ENCODE data around the gene TBC1D3.
"Not testable (repeated sequence)": the region's sequence is repeated elsewhere in the genome, so short reads cannot be mapped to it uniquely, and the experiment has no call there.

The TBC1D3 gene

GRCh38 chr17:38192455-38192854, at the start of gene TBC1D3:
TBC1D3 (minus strand) TSS chr17:38192555; CDS start chr17:38191029, 1,526 bp downstream.
- not testable (repeated sequence) for H3K36me3 ChIP-seq (ENCODE audit: control insufficient read depth, insufficient read depth, low read length); H3K4me3 ChIP-seq (ENCODE audit: low read length); H3K9ac ChIP-seq (ENCODE audit: low read length)

GRCh38 chr17:38232790-38233189, 40.4 kb upstream of the TBC1D3 start:
- not testable (repeated sequence) for H3K4me3 ChIP-seq (ENCODE audit: low read length)

More at GRCh38 chr17:38192455-38192854, at the start of gene TBC1D3:
- not testable (repeated sequence) for H3K27me3 ChIP-seq (ENCODE audit: control insufficient read depth, insufficient read depth, low read length); H3K4me1 ChIP-seq (ENCODE audit: control insufficient read depth, insufficient read depth, low read length); H3K9me3 ChIP-seq (ENCODE audit: control insufficient read depth, low read length)

GRCh38 chr17:38225844-38226495, 33.6 kb upstream of the TBC1D3 start:
- H3K4me1 ChIP-seq (ENCODE audit: control insufficient read depth, insufficient read depth, low read length); H3K9me3 ChIP-seq (ENCODE audit: control insufficient read depth, low read length); H3K27me3 ChIP-seq (ENCODE audit: control insufficient read depth, insufficient read depth, low read length); H3K36me3 ChIP-seq (ENCODE audit: control insufficient read depth, insufficient read depth, low read length); H3K4me3 ChIP-seq (ENCODE audit: low read length); H3K9ac ChIP-seq (ENCODE audit: low read length): not testable (repeated sequence)

More at GRCh38 chr17:38232790-38233189, 40.4 kb upstream of the TBC1D3 start:
- H3K4me1 ChIP-seq (ENCODE audit: control insufficient read depth, insufficient read depth, low read length); H3K9ac ChIP-seq (ENCODE audit: low read length); H3K9me3 ChIP-seq (ENCODE audit: control insufficient read depth, low read length); H3K36me3 ChIP-seq (ENCODE audit: control insufficient read depth, insufficient read depth, low read length); H3K27me3 ChIP-seq (ENCODE audit: control insufficient read depth, insufficient read depth, low read length): not testable (repeated sequence)

GRCh38 chr17:38220867-38221266, 28.5 kb upstream of the TBC1D3 start:
- not testable (repeated sequence) for H3K27me3 ChIP-seq (ENCODE audit: control insufficient read depth, insufficient read depth, low read length); H3K9me3 ChIP-seq (ENCODE audit: control insufficient read depth, low read length); H3K36me3 ChIP-seq (ENCODE audit: control insufficient read depth, insufficient read depth, low read length); H3K9ac ChIP-seq (ENCODE audit: low read length); H3K4me3 ChIP-seq (ENCODE audit: low read length); H3K4me1 ChIP-seq (ENCODE audit: control insufficient read depth, insufficient read depth, low read length)

GRCh38 chr17:38200271-38200670, 7.9 kb upstream of the TBC1D3 start:
- not testable (repeated sequence) for H3K9me3 ChIP-seq (ENCODE audit: control insufficient read depth, low read length); H3K4me3 ChIP-seq (ENCODE audit: low read length); H3K27me3 ChIP-seq (ENCODE audit: control insufficient read depth, insufficient read depth, low read length); H3K4me1 ChIP-seq (ENCODE audit: control insufficient read depth, insufficient read depth, low read length); H3K9ac ChIP-seq (ENCODE audit: low read length); H3K36me3 ChIP-seq (ENCODE audit: control insufficient read depth, insufficient read depth, low read length)

GRCh38 chr17:38134860-38135259, 57.5 kb downstream of the TBC1D3 start:
- not testable (repeated sequence) for H3K4me1 ChIP-seq (ENCODE audit: control insufficient read depth, insufficient read depth, low read length); H3K27me3 ChIP-seq (ENCODE audit: control insufficient read depth, insufficient read depth, low read length); H3K36me3 ChIP-seq (ENCODE audit: control insufficient read depth, insufficient read depth, low read length); H3K9me3 ChIP-seq (ENCODE audit: control insufficient read depth, low read length); H3K9ac ChIP-seq (ENCODE audit: low read length); H3K4me3 ChIP-seq (ENCODE audit: low read length)

Measured in mucosa of stomach (tissue), 1 donor.